HUES6 (cell line): ENCODE results near the gene FANCD2OS.
"Not testable (repeated sequence)": the region's sequence is repeated elsewhere in the genome, so short reads cannot be mapped to it uniquely, and the experiment has no call there.

Source experiments
- H3K27ac ChIP-seq: 2 replicates; pipeline ENCODE4 v1.7.0; 2013; ENCODE audit warnings: low read depth, mild to moderate bottlenecking, low read length, inconsistent platforms
- H3K27me3 ChIP-seq: 2 replicates; pipeline ENCODE4 v1.6.1; 2013; ENCODE audit warnings: low read length; ENCODE audit not compliant: control insufficient read depth, insufficient read depth
- H3K36me3 ChIP-seq: 2 replicates; pipeline ENCODE4 v1.6.1; 2013; ENCODE audit warnings: low read length; ENCODE audit not compliant: control insufficient read depth, insufficient read depth
- H3K4me1 ChIP-seq: 2 replicates; pipeline ENCODE4 v1.6.1; 2013; ENCODE audit warnings: low read length; ENCODE audit not compliant: control insufficient read depth, insufficient read depth
- H3K4me3 ChIP-seq: 2 replicates; pipeline ENCODE4 v1.5.1; 2013; ENCODE audit warnings: low read depth, low read length
- H3K9ac ChIP-seq: one replicate; pipeline ENCODE4 v1.6.1; 2013; ENCODE audit warnings: mild to moderate bottlenecking, low read length
- H3K9me3 ChIP-seq: 2 replicates; pipeline ENCODE4 v1.6.1; 2013; ENCODE audit warnings: low read depth, low read length; ENCODE audit not compliant: control insufficient read depth, insufficient read depth

FANCD2OS gene

GRCh38 chr3:10093678-10094077, 14.4 kb downstream of the FANCD2OS start:
- Histone ChIP-seq H3K9ac (no peak overlapping the region), H3K36me3 (peaks cover 81% of the 10 kb centered on the region), H3K9me3 (no peaks in the 10 kb centered on the region), H3K27ac (no peak overlapping the region), H3K4me1 (no peaks in the 10 kb centered on the region), H3K27me3 (no peaks in the 10 kb centered on the region), H3K4me3 (no peak overlapping the region)

DNA sequence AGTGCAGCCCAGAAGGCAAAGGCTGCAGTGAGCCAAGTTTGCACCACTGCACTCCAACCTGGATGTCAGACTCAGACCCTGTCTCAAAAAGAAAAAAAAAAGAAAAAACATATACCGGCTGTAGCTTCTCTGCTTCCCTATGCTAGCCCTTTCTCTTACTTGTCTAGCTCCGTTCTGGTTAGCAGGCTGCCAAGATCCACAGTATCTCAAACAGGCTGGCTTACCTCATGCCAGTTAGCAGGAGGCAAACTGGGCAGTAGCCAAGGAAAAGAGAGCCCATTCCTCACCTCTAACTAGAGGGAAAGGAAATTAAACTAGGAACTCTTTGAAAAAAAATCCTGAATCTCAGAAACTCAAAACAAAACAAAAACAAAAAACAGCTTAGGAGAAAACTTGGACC, 16.7 kb downstream of the FANCD2OS start:
- H3K9ac ChIP-seq, H3K4me1 ChIP-seq, H3K4me3 ChIP-seq, H3K9me3 ChIP-seq, H3K27me3 ChIP-seq, H3K27ac ChIP-seq: not testable (repeated sequence)
- H3K36me3 ChIP-seq, result peaks cover 85% of the 10 kb centered on the region

DNA sequence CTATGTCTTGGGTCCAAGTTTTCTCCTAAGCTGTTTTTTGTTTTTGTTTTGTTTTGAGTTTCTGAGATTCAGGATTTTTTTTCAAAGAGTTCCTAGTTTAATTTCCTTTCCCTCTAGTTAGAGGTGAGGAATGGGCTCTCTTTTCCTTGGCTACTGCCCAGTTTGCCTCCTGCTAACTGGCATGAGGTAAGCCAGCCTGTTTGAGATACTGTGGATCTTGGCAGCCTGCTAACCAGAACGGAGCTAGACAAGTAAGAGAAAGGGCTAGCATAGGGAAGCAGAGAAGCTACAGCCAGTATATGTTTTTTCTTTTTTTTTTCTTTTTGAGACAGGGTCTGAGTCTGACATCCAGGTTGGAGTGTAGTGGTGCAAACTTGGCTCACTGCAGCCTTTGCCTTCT, 17.3 kb downstream of the FANCD2OS start:
- H3K36me3 ChIP-seq, result peaks cover 86% of the 10 kb centered on the region
- not testable (repeated sequence) for H3K27me3 ChIP-seq, H3K27ac ChIP-seq, H3K9me3 ChIP-seq, H3K4me3 ChIP-seq, H3K9ac ChIP-seq, H3K4me1 ChIP-seq

DNA sequence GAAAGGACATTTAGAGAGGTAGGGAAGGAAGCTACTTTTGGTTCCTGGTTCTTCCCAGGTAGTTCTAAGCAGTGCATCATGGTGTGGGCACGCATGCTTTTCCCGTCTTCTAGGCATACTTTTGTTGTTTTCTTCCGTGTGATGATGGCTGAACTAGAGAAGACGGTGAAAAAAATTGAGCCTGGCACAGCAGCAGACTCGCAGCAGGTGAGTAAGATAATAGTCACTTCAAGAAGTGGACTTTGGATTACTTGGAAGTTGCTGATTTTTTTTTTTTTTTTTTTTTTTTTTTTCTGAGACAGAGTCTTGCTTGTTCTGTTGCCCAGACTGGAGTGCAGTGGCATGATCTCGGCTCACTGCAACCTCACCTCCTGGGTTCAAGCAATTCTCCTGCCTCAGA, 17.9 kb downstream of the FANCD2OS start:
- Histone ChIP-seq H3K4me3 (no peak overlapping the region), H3K27ac (no peak overlapping the region), H3K9me3 (no peaks in the 10 kb centered on the region), H3K9ac (no peak overlapping the region), H3K36me3 (peaks cover 84% of the 10 kb centered on the region), H3K27me3 (no peaks in the 10 kb centered on the region), H3K4me1 (no peaks in the 10 kb centered on the region)

DNA sequence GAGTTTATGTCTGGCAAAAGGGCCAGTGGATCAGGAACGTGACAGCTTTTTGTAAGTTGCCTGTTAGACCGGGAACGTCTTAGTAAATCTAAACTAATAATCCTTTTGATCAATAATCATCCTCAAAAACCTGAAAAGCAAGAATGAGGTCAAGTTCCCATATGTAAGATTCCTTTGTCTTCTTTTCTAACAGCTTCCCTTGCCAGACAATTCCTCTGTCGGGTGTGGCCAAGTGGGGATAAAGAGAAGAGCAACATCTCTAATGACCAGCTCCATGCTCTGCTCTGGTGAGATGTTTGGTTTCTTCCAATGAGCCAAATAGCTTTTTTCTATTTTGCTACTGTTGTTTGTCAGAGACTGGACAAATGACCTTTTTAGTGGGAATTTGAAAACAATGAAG, 19.8 kb downstream of the FANCD2OS start:
- Histone ChIP-seq H3K4me3 (no peak overlapping the region), H3K27ac (no peak overlapping the region), H3K4me1 (no peaks in the 10 kb centered on the region), H3K36me3 (peaks cover 83% of the 10 kb centered on the region), H3K9me3 (no peaks in the 10 kb centered on the region), H3K27me3 (no peaks in the 10 kb centered on the region), H3K9ac (no peak overlapping the region)

- H3K9ac ChIP-seq, result no peak overlapping the region
Measured at GRCh38 chr3:10085738-10086137, 22.3 kb downstream of the FANCD2OS start.

DNA sequence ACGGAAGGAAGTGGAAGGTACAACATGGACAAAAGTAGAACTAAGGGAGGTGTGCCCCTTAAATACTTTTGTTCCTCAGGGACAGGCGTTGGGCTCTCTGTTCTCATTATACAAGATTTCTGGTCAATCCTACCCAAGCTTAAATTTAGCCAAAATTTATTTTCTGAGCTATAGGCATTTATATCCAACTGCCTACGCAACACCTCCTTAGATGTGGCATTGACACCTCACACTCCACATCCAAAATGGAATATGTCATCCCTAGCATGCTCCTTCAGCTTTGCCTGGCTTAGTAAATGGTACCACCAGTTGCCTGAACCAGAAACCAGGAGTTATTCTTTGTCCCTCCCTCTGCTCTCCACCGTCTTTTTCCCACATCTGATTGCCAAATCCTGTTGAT, 26.2 kb downstream of the FANCD2OS start:
- H3K9ac ChIP-seq, result no peak overlapping the region
- no peak overlapping the region for H3K4me3 ChIP-seq
- H3K36me3 ChIP-seq, result peaks cover 90% of the 10 kb centered on the region
- no peaks in the 10 kb centered on the region for H3K9me3 ChIP-seq
- H3K4me1 ChIP-seq, result no peaks in the 10 kb centered on the region
- H3K27ac ChIP-seq, result no peak overlapping the region
- no peaks in the 10 kb centered on the region for H3K27me3 ChIP-seq

More at GRCh38 chr3:10085738-10086137, 22.3 kb downstream of the FANCD2OS start:
- Histone ChIP-seq H3K27me3 (no peaks in the 10 kb centered on the region), H3K4me1 (no peaks in the 10 kb centered on the region), H3K9me3 (no peaks in the 10 kb centered on the region), H3K4me3 (no peak overlapping the region), H3K36me3 (peaks cover 91% of the 10 kb centered on the region), H3K27ac (no peak overlapping the region)

- Histone ChIP-seq H3K4me3 (no peak overlapping the region), H3K9me3 (no peaks in the 10 kb centered on the region), H3K36me3 (peaks cover 62% of the 10 kb centered on the region), H3K9ac (no peak overlapping the region), H3K27ac (no peak overlapping the region), H3K27me3 (no peaks in the 10 kb centered on the region), H3K4me1 (no peaks in the 10 kb centered on the region)
Measured at GRCh38 chr3:10074666-10075065, 33.4 kb downstream of the FANCD2OS start.

DNA sequence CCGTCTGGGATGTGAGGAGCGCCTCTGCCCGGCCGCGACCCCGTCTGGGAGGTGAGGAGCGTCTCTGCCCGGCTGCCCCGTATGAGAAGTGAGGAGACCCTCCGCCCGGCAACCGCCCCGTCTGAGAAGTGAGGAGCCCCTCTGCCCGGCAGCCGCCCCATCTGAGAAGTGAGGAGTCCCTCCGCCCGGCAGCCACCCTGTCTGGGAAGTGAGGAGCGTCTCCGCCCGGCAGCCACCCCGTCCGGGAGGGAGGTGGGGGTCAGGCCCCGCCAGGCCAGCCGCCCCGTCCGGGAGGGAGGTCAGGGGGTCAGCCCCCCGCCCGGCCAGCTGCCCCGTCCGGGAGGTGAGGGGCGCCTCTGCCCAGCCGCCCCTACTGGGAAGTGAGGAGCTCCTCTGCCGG, 38.0 kb downstream of the FANCD2OS start:
- peaks cover 69% of the 10 kb centered on the region for H3K36me3 ChIP-seq
- not testable (repeated sequence) for H3K9me3 ChIP-seq, H3K4me3 ChIP-seq, H3K27me3 ChIP-seq, H3K4me1 ChIP-seq, H3K9ac ChIP-seq, H3K27ac ChIP-seq

- Histone ChIP-seq H3K9ac (no peak overlapping the region), H3K27me3 (no peaks in the 10 kb centered on the region), H3K4me3 (no peak overlapping the region), H3K36me3 (peaks cover 63% of the 10 kb centered on the region), H3K27ac (no peak overlapping the region), H3K9me3 (no peaks in the 10 kb centered on the region), H3K4me1 (no peaks in the 10 kb centered on the region)
Measured at GRCh38 chr3:10055097-10055496, 53.0 kb downstream of the FANCD2OS start.
